Progenitor cell of endocrine pancreas (in vitro differentiated cells): ENCODE data around the gene JAK1. TPM values are rescaled to one million over a fixed set of nuclear protein-coding genes. Genes with fewer than 3 reads are reported as not detected.

Experiments
- DNase-seq: peaks from one replicate; pipeline ENCODE4 v3.0.0; 2021; ENCODE audit warnings: low spot score; ENCODE audit not compliant: unreplicated experiment
- H3K27ac Mint-ChIP-seq: 2 replicates; pipeline ENCODE4 v1.8.0; 2021; ENCODE audit warnings: mild to moderate bottlenecking, moderate library complexity, mixed read lengths
- H3K27me3 Mint-ChIP-seq: 2 replicates; pipeline ENCODE4 v1.8.0; 2021; ENCODE audit warnings: mixed read lengths
- H3K36me3 Mint-ChIP-seq: 2 replicates; pipeline ENCODE4 v1.8.0; 2022; ENCODE audit warnings: mixed read lengths; ENCODE audit not compliant: insufficient read depth
- H3K4me1 Mint-ChIP-seq: 2 replicates; pipeline ENCODE4 v1.8.0; 2021; ENCODE audit warnings: low read depth, mixed read lengths
- H3K4me3 Mint-ChIP-seq: 2 replicates; pipeline ENCODE4 v1.8.0; 2021; ENCODE audit warnings: low read depth, mild to moderate bottlenecking, moderate library complexity, mixed read lengths
- H3K9me3 Mint-ChIP-seq: 2 replicates; pipeline ENCODE4 v1.8.0; 2021; ENCODE audit warnings: low read depth, mixed read lengths
- CTCF ChIP-seq: fragments of 200-600 bp; sonication (generic); IDR thresholded peaks from one replicate; pipeline ENCODE4 v1.5.0; 2021; ENCODE audit warnings: antibody characterized with exemption, mild to moderate bottlenecking; ENCODE audit not compliant: unreplicated experiment
- total RNA-seq: library from RNA; stranded (reverse); gene quantifications from 2 replicates; pipeline ENCODE4 v1.2.1, GENCODE V29; 2021

Gene JAK1
- total RNA-seq, 1 donor from 2014 or later, result 32.5 TPM

GRCh38 chr1:64944913-64945312, 21.4 kb downstream of the JAK1 start:
- Mint-ChIP-seq H3K4me3 (no peak overlapping the region), H3K36me3 (no peaks in the 10 kb centered on the region), H3K4me1 (peaks cover 14% of the 10 kb centered on the region), H3K27ac (no peak overlapping the region), H3K27me3 (no peaks in the 10 kb centered on the region), H3K9me3 (no peaks in the 10 kb centered on the region)
- no peak for DNase-seq
- TF ChIP-seq CTCF, result no peak

- H3K9me3 Mint-ChIP-seq, result no peaks in the 10 kb centered on the region
- H3K27ac Mint-ChIP-seq, result no peak overlapping the region
- no peaks in the 10 kb centered on the region for H3K27me3 Mint-ChIP-seq
- H3K36me3 Mint-ChIP-seq, result no peaks in the 10 kb centered on the region
- no peak for TF ChIP-seq CTCF
- DNase-seq, result no peak
- H3K4me1 Mint-ChIP-seq, result no peaks in the 10 kb centered on the region
- no peak overlapping the region for H3K4me3 Mint-ChIP-seq
Measured at GRCh38 chr1:64942675-64943074, 23.7 kb downstream of the JAK1 start.

- H3K36me3 Mint-ChIP-seq, result no peaks in the 10 kb centered on the region
- no peak for TF ChIP-seq CTCF
- H3K9me3 Mint-ChIP-seq, result no peaks in the 10 kb centered on the region
- no peaks in the 10 kb centered on the region for H3K4me1 Mint-ChIP-seq
- H3K4me3 Mint-ChIP-seq, result no peak overlapping the region
- DNase-seq, result no peak
- no peaks in the 10 kb centered on the region for H3K27me3 Mint-ChIP-seq
- no peak overlapping the region for H3K27ac Mint-ChIP-seq
Measured at GRCh38 chr1:64942118-64942517, 24.2 kb downstream of the JAK1 start.

- Mint-ChIP-seq H3K36me3 (no peaks in the 10 kb centered on the region), H3K4me3 (no peak overlapping the region), H3K27me3 (no peaks in the 10 kb centered on the region), H3K9me3 (no peaks in the 10 kb centered on the region), H3K27ac (no peak overlapping the region), H3K4me1 (no peaks in the 10 kb centered on the region)
- TF ChIP-seq CTCF, result no peak
- DNase-seq, result no peak
Measured at GRCh38 chr1:64941461-64942117, 24.8 kb downstream of the JAK1 start.

GRCh38 chr1:64940025-64940424, 26.3 kb downstream of the JAK1 start:
- DNase-seq, result no peak
- H3K36me3 Mint-ChIP-seq, result no peaks in the 10 kb centered on the region
- no peak overlapping the region for H3K27ac Mint-ChIP-seq
- no peak for TF ChIP-seq CTCF
- no peak overlapping the region for H3K4me3 Mint-ChIP-seq
- no peaks in the 10 kb centered on the region for H3K4me1 Mint-ChIP-seq
- H3K9me3 Mint-ChIP-seq, result no peaks in the 10 kb centered on the region
- no peaks in the 10 kb centered on the region for H3K27me3 Mint-ChIP-seq
